SK-N-SH (cell line): ENCODE results near the gene SECTM1. TPM values are rescaled to one million over a fixed set of nuclear protein-coding genes. Genes with fewer than 3 reads are reported as not detected.

Source experiments
- CTCF ChIA-PET: fragments of 300-600, 350-600 bp; formaldehyde crosslinking; extraction: SDS; loops from one replicate; lab custom pipeline; 2021; lab: Yijun Ruan, JAX
- POLR2A ChIA-PET: fragments of 350-600 bp; sonication (Branson Sonifier 250); formaldehyde crosslinking; extraction: SDS; loops from one replicate; lab custom pipeline; 2020; ENCODE audit warnings: antibody characterized with exemption, inconsistent platforms; lab: Yijun Ruan, JAX
- DNase-seq: peaks from one replicate; pipeline ENCODE4 v3.0.0; 2012
- H2AFZ ChIP-seq: fragments of 200-600 bp; sonication (generic); 2 replicates; pipeline ENCODE4 v1.8.1; 2016; ENCODE audit warnings: antibody characterized with exemption, mild to moderate bottlenecking, low read depth
- H3F3A ChIP-seq: fragments of 200-600 bp; sonication (generic); replicated peaks from 2 replicates; pipeline ENCODE3; 2016; ENCODE audit warnings: antibody characterized with exemption, mild to moderate bottlenecking; ENCODE audit not compliant: insufficient read depth
- H3K27ac ChIP-seq, 2 experiments: fragments of 200-500 bp in 1 of 2; fragments of 200-600 bp in 1 of 2; sonication (Bioruptor generic) in 1 of 2; sonication (generic), shearing (Covaris generic) in 1 of 2; 2 replicates each; pipeline versions ENCODE4 v1.5.1 to v1.6.1; 2014 to 2016; ENCODE audit warnings: low read depth in 2 of 2, inconsistent platforms in 1 of 2, low read length in 1 of 2, mild to moderate bottlenecking in 1 of 2, mixed read lengths in 1 of 2
- H3K27me3 ChIP-seq: fragments of 200-600 bp; sonication (generic), shearing (Covaris generic); 2 replicates; pipeline ENCODE4 v1.6.1; 2016; ENCODE audit warnings: mixed run types; ENCODE audit not compliant: insufficient read depth
- H3K36me3 ChIP-seq, 2 experiments: fragments of 200-500 bp in 1 of 2; fragments of 200-600 bp in 1 of 2; sonication (Bioruptor generic) in 1 of 2; sonication (generic) in 1 of 2; replicated peaks in 1 of 2; 2 replicates each; pipeline versions ENCODE3 to v1.5.1; 2014 to 2016; ENCODE audit warnings: low read length in 1 of 2, mild to moderate bottlenecking in 1 of 2; ENCODE audit not compliant: insufficient read depth in 2 of 2, control insufficient read depth in 1 of 2
- H3K4me1 ChIP-seq, 2 experiments: fragments of 200-500 bp in 1 of 2; fragments of 200-600 bp in 1 of 2; sonication (Bioruptor generic) in 1 of 2; sonication (generic), shearing (Covaris generic) in 1 of 2; 2 replicates each; pipeline versions ENCODE4 v1.5.1 to v1.6.1; 2014 to 2016; ENCODE audit warnings: low read depth in 1 of 2, low read length in 1 of 2, mixed run types in 1 of 2; ENCODE audit not compliant: insufficient read depth in 2 of 2, control insufficient read depth in 1 of 2
- H3K4me2 ChIP-seq: fragments of 200-600 bp; sonication (generic), shearing (Covaris generic); 2 replicates; pipeline ENCODE4 v1.6.1; 2017; ENCODE audit warnings: mixed run types
- H3K4me3 ChIP-seq, 2 experiments: fragments of 200-500 bp in 1 of 2; fragments of 200-600 bp in 1 of 2; sonication (Bioruptor generic) in 1 of 2; sonication (generic), shearing (Covaris generic) in 1 of 2; 2 replicates each; pipeline versions ENCODE4 v1.5.1 to v1.8.1; 2014 to 2016; ENCODE audit warnings: low read depth in 2 of 2, inconsistent platforms in 1 of 2, low read length in 1 of 2, mild to moderate bottlenecking in 1 of 2, mixed read lengths in 1 of 2, moderate library complexity in 1 of 2
- H3K79me2 ChIP-seq: fragments of 200-600 bp; sonication (generic); 2 replicates; pipeline ENCODE4 v1.8.1; 2017; ENCODE audit warnings: mild to moderate bottlenecking; ENCODE audit not compliant: insufficient read depth
- H3K9ac ChIP-seq: fragments of 200-600 bp; sonication (generic); 2 replicates; pipeline ENCODE4 v1.6.1; 2017; ENCODE audit warnings: mixed run types
- H3K9me2 ChIP-seq: fragments of 200-600 bp; sonication (generic); 2 replicates; pipeline ENCODE4 v1.6.1; 2017; ENCODE audit warnings: mixed run types
- H3K9me3 ChIP-seq: fragments of 200-600 bp; sonication (generic); 2 replicates; pipeline ENCODE4 v1.6.1; 2017; ENCODE audit warnings: mixed run types, mild to moderate bottlenecking, moderate library complexity
- H4K20me1 ChIP-seq: fragments of 200-600 bp; sonication (generic); 2 replicates; pipeline ENCODE4 v1.6.1; 2017; ENCODE audit warnings: mild to moderate bottlenecking, mixed run types; ENCODE audit not compliant: insufficient read depth
- CHD2 ChIP-seq: fragments of 150-350 bp; IDR thresholded peaks from 2 replicates; pipeline ENCODE4 v1.6.1; 2018; ENCODE audit warnings: low read length; ENCODE audit not compliant: partially characterized antibody
- ELF1 ChIP-seq: IDR thresholded peaks from 2 replicates; pipeline ENCODE4 v1.4.0; 2012
- EZH2phosphoT487 ChIP-seq: fragments of 200-600 bp; sonication (generic); IDR thresholded peaks from 2 replicates; pipeline ENCODE4 v1.6.1; 2017; ENCODE audit warnings: low read depth, mixed run types, mild to moderate bottlenecking, antibody characterized with exemption, moderate library complexity, borderline replicate concordance
- FOSL2 ChIP-seq: IDR thresholded peaks from 2 replicates; pipeline ENCODE4 v1.4.0; 2012; ENCODE audit warnings: low read depth, mild to moderate bottlenecking, moderate library complexity, borderline replicate concordance
- FOXJ3 ChIP-seq: sonication (generic); formaldehyde crosslinking; IDR thresholded peaks from 2 replicates; pipeline ENCODE4 v1.5.1; 2020; ENCODE audit warnings: mild to moderate bottlenecking, missing genetic modification reagents
- GABPA ChIP-seq: IDR thresholded peaks from 2 replicates; pipeline ENCODE4 v1.4.0; 2012; ENCODE audit warnings: low read depth, mild to moderate bottlenecking
- JUND ChIP-seq: IDR thresholded peaks from 2 replicates; pipeline ENCODE4 v1.4.0; 2012
- MEF2A ChIP-seq: IDR thresholded peaks from 2 replicates; pipeline ENCODE4 v1.4.0; 2012; ENCODE audit warnings: low read depth, borderline replicate concordance
- NFIC ChIP-seq: IDR thresholded peaks from 2 replicates; pipeline ENCODE4 v1.4.0; 2012; ENCODE audit warnings: borderline replicate concordance
- POLR2AphosphoS5 ChIP-seq: IDR thresholded peaks from 2 replicates; pipeline ENCODE4 v1.6.1; 2012; ENCODE audit warnings: low read depth, low read length
- RFX5 ChIP-seq: IDR thresholded peaks from 2 replicates; pipeline ENCODE4 v1.6.1; 2012; ENCODE audit warnings: mild to moderate bottlenecking, improper control_type of control experiment, low read length
- RXRA ChIP-seq: IDR thresholded peaks from 2 replicates; pipeline ENCODE4 v1.4.0; 2012; ENCODE audit warnings: low read depth, mild to moderate bottlenecking, borderline replicate concordance
- SIN3A ChIP-seq: IDR thresholded peaks from 2 replicates; pipeline ENCODE4 v1.6.1; 2012; ENCODE audit warnings: low read depth, mild to moderate bottlenecking, low read length, moderate library complexity, borderline replicate concordance
- TEAD4 ChIP-seq: IDR thresholded peaks from 2 replicates; pipeline ENCODE4 v1.4.0; 2012; ENCODE audit warnings: mild to moderate bottlenecking, borderline replicate concordance; ENCODE audit not compliant: insufficient read depth
- WGBS: methylation state at CpG from one replicate; pipeline ENCODE4 v1.1.6; 2017; ENCODE audit warnings: low lambda C conversion rate; 5-methylcytosine and 5-hydroxymethylcytosine counted together
- polyA plus RNA-seq, 3 experiments: library from polyadenylated mRNA; depleted of rRNA; stranded (reverse); fragments of >200 nt; gene quantifications; 2 replicates each; pipeline ENCODE4 v1.2.3, GENCODE V29; 2012
- TF ChIP-seq, protein P1 (sequence below): IDR thresholded peaks from 2 replicates; pipeline ENCODE4 v1.6.1; 2012; ENCODE audit warnings: mild to moderate bottlenecking, low read depth, low read length, moderate library complexity
- TF ChIP-seq, protein P2 (sequence below): fragments of 200-600 bp; sonication (generic); IDR thresholded peaks from 2 replicates; pipeline ENCODE4 v1.6.1; 2017; ENCODE audit warnings: antibody characterized with exemption, mild to moderate bottlenecking, moderate library complexity
- TF ChIP-seq, protein P3 (sequence below): IDR thresholded peaks from 2 replicates; pipeline ENCODE4 v1.4.0; 2012; ENCODE audit warnings: low read depth

SECTM1 gene
- polyA plus RNA-seq, 1 of the 3 experiments (the other 2 are of a cell fraction) = 3.8 TPM

DNA sequence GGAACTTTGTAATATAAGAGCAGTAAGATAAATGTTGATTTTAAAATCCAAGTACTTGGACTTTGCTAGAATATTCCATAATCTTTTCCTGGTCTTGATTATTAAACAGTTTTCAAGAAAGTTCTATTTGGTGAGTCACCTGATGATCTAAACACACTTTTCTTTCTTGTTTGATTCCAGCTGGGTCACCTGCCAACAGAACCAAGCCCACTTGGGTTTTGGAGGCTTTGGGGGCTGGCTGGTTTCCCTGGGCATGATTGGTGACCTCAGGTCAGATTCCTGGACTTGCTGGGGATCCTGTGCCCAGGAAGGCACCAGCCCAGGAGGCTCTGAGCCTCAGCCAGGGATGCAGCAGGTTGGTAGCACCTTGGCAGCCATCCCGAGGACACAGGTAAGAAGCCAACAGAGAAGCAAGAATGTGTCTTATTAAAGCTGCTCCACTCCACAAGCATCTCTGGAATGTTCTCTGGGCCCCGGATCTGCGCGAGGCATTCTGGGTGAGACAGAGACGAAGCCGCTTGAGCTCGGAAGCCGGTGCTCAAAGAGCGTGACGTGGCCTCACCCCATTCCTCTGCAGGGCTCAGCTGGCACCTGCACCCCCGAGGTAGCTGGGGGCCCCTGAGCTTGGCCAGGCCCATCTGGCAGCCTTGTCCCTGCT lies 22.3 kb upstream of the SECTM1 start:
- H3K4me1 ChIP-seq = peaks cover 0 to 16% of the 10 kb centered on the region in 2 experiments; a peak in 1 of 4 replicates
- no peak overlapping the region for H3K27ac ChIP-seq
- no peak overlapping the region for H2AFZ ChIP-seq
- H3K79me2 ChIP-seq = no peaks in the 10 kb centered on the region
- no peak overlapping the region for H3K9ac ChIP-seq
- DNase-seq = no peak
- TF ChIP-seq CHD2 = no peak
- no peak for TF ChIP-seq SIN3A
- TF ChIP-seq POLR2AphosphoS5 = no peak
- TF ChIP-seq, protein P1, sequence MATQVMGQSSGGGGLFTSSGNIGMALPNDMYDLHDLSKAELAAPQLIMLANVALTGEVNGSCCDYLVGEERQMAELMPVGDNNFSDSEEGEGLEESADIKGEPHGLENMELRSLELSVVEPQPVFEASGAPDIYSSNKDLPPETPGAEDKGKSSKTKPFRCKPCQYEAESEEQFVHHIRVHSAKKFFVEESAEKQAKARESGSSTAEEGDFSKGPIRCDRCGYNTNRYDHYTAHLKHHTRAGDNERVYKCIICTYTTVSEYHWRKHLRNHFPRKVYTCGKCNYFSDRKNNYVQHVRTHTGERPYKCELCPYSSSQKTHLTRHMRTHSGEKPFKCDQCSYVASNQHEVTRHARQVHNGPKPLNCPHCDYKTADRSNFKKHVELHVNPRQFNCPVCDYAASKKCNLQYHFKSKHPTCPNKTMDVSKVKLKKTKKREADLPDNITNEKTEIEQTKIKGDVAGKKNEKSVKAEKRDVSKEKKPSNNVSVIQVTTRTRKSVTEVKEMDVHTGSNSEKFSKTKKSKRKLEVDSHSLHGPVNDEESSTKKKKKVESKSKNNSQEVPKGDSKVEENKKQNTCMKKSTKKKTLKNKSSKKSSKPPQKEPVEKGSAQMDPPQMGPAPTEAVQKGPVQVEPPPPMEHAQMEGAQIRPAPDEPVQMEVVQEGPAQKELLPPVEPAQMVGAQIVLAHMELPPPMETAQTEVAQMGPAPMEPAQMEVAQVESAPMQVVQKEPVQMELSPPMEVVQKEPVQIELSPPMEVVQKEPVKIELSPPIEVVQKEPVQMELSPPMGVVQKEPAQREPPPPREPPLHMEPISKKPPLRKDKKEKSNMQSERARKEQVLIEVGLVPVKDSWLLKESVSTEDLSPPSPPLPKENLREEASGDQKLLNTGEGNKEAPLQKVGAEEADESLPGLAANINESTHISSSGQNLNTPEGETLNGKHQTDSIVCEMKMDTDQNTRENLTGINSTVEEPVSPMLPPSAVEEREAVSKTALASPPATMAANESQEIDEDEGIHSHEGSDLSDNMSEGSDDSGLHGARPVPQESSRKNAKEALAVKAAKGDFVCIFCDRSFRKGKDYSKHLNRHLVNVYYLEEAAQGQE = no peak
- no peak for TF ChIP-seq FOXJ3 (CRISPR knock-in tag)
- no peak for TF ChIP-seq EZH2phosphoT487
- no peak for TF ChIP-seq FOSL2
- no peak for TF ChIP-seq NFIC
- no peak for TF ChIP-seq JUND
- TF ChIP-seq RFX5 = no peak
- H4K20me1 ChIP-seq = no peaks in the 10 kb centered on the region
- H3K27me3 ChIP-seq = no peaks in the 10 kb centered on the region; the same call in 1 of the 2 replicates
- CTCF ChIA-PET = interaction anchor here (0.7 to 5.5 kb wide), 6 partner anchors 10 to 198 kb away, joined by 3 to 76 read pairs (median 12); partner anchors contain the start of gene HEXD
- H3F3A ChIP-seq = peaks cover 9% of the 10 kb centered on the region
- no peak overlapping the region for H3K4me3 ChIP-seq
- no peaks in the 10 kb centered on the region for H3K9me3 ChIP-seq
- no peaks in the 10 kb centered on the region for H3K36me3 ChIP-seq
- no peak overlapping the region for H3K4me2 ChIP-seq
- POLR2A ChIA-PET = interaction anchor here (1.5 kb wide), 1 partner anchor 14 kb away, joined by 3 read pairs; no protein-coding TSS in a partner anchor
- no peaks in the 10 kb centered on the region for H3K9me2 ChIP-seq
- 77% methylated on average over 10 of the region's 11 CpGs for WGBS

DNA sequence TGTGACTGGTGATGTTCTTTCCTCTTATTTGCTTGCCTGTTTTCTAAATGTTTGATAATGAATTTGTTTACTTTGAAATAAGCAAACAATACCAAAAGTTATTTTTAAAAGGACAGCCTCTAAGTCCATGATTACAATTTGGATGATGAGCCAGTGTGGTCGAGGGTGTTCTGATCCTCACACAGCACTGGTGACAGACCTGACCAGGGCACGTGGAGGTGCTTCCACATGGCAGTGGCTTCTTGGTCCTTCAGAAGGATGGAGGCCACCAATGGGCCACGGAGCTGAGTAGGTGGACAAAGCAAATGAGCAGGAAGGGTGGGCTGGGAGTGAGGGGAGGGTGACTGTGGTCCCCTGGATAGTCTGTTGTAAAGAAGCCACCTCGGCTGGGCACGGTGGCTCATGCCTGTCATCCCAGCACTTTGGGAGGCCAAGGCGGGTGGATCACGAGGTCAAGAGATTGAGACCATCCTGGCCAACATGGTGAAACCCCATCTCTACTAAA lies 21.3 kb upstream of the SECTM1 start:
- no peak for DNase-seq
- Histone ChIP-seq H3K79me2 (no peaks in the 10 kb centered on the region), H4K20me1 (no peaks in the 10 kb centered on the region), H3K27me3 (no peaks in the 10 kb centered on the region; the same call in none of the 2 replicates), H3K4me1 (peaks cover 0 to 16% of the 10 kb centered on the region in 2 experiments; a peak in 1 of 4 replicates), H3K36me3 (no peaks in the 10 kb centered on the region), H3K9me2 (no peaks in the 10 kb centered on the region), H3K4me3 (no peak overlapping the region), H3K9me3 (no peaks in the 10 kb centered on the region), H3K9ac (no peak overlapping the region), H3F3A (peaks cover 9% of the 10 kb centered on the region), H2AFZ (no peak overlapping the region), H3K4me2 (no peak overlapping the region), H3K27ac (no peak overlapping the region)
- POLR2A ChIA-PET = no interaction called here
- CTCF ChIA-PET = interaction anchor here (1.4 to 5.5 kb wide), 4 partner anchors 11 to 197 kb away, joined by 3 to 76 read pairs (median 8); partner anchors contain the start of gene HEXD
- WGBS = 71% methylated on average over 7 of the region's 7 CpGs
- TF ChIP-seq JUND (no peak), TEAD4 (no peak), EZH2phosphoT487 (no peak), FOSL2 (no peak), FOXJ3 (CRISPR knock-in tag) (no peak), MEF2A (no peak), GABPA (no peak), SIN3A (no peak), RXRA (no peak), ELF1 (no peak)
- TF ChIP-seq, protein P2, sequence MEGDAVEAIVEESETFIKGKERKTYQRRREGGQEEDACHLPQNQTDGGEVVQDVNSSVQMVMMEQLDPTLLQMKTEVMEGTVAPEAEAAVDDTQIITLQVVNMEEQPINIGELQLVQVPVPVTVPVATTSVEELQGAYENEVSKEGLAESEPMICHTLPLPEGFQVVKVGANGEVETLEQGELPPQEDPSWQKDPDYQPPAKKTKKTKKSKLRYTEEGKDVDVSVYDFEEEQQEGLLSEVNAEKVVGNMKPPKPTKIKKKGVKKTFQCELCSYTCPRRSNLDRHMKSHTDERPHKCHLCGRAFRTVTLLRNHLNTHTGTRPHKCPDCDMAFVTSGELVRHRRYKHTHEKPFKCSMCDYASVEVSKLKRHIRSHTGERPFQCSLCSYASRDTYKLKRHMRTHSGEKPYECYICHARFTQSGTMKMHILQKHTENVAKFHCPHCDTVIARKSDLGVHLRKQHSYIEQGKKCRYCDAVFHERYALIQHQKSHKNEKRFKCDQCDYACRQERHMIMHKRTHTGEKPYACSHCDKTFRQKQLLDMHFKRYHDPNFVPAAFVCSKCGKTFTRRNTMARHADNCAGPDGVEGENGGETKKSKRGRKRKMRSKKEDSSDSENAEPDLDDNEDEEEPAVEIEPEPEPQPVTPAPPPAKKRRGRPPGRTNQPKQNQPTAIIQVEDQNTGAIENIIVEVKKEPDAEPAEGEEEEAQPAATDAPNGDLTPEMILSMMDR = no peak
- TF ChIP-seq, protein P3, sequence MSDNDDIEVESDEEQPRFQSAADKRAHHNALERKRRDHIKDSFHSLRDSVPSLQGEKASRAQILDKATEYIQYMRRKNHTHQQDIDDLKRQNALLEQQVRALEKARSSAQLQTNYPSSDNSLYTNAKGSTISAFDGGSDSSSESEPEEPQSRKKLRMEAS = no peak
